PC-3 (cell line): ENCODE results near the gene CPNE7.

Experiments used
- CTCF ChIP-seq: fragments of 300-600 bp; sonication (generic); conservative IDR thresholded peaks from 2 replicates; pipeline ENCODE4 v1.5.1; 2017; ENCODE audit warnings: antibody characterized with exemption, low read depth, mild to moderate bottlenecking, low read length
- EZH2 ChIP-seq: fragments of 300-600 bp; sonication (generic); IDR thresholded peaks from one replicate; pipeline ENCODE4 v1.6.1; 2017; ENCODE audit warnings: antibody characterized with exemption, mild to moderate bottlenecking, low read length; ENCODE audit not compliant: unreplicated experiment
- EZH2phosphoT487 ChIP-seq: fragments of 300-600 bp; sonication (generic); IDR thresholded peaks from 2 replicates; pipeline ENCODE4 v1.6.1; 2018; ENCODE audit warnings: mild to moderate bottlenecking, antibody characterized with exemption, low read length, borderline replicate concordance

- TF ChIP-seq CTCF (no peak), EZH2 (no peak), EZH2phosphoT487 (no peak)
Observed at GRCh38 chr16:89602273-89602951, 26.9 kb downstream of the CPNE7 start.
